HEK293 (cell line): ENCODE results near the gene VGLL3.

Experiments
- GLI4 ChIP-seq: fragments of 450-650 bp; formaldehyde crosslinking; IDR thresholded peaks from 2 replicates; pipeline ENCODE4 v1.5.1; 2016; ENCODE audit warnings: missing biosample characterization, missing genetic modification characterization
- GLIS1 ChIP-seq: fragments of 450-650 bp; formaldehyde crosslinking; IDR thresholded peaks from 2 replicates; pipeline ENCODE4 v1.5.1; 2016; ENCODE audit warnings: missing biosample characterization, missing genetic modification characterization
- HOXC10 ChIP-seq: sonication (generic); formaldehyde crosslinking; IDR thresholded peaks from 2 replicates; pipeline ENCODE4 v1.8.1; 2023; ENCODE audit warnings: mild to moderate bottlenecking, missing genetic modification reagents
- REPIN1 ChIP-seq: fragments of 450-650 bp; formaldehyde crosslinking; IDR thresholded peaks from 2 replicates; pipeline ENCODE4 v1.5.1; 2017; ENCODE audit warnings: missing biosample characterization, missing genetic modification characterization, low read depth
- REST ChIP-seq: fragments of 450-650 bp; formaldehyde crosslinking; IDR thresholded peaks from 2 replicates; pipeline ENCODE4 v1.5.1; 2016; ENCODE audit warnings: missing biosample characterization, missing genetic modification characterization
- SP3 ChIP-seq: fragments of 450-650 bp; formaldehyde crosslinking; IDR thresholded peaks from 2 replicates; pipeline ENCODE4 v1.5.1; 2016; ENCODE audit warnings: missing biosample characterization, missing genetic modification characterization
- SP7 ChIP-seq: fragments of 450-650 bp; formaldehyde crosslinking; IDR thresholded peaks from 2 replicates; pipeline ENCODE4 v1.5.1; 2016; ENCODE audit warnings: missing biosample characterization, missing genetic modification characterization
- TCF7L2 ChIP-seq: IDR thresholded peaks from 2 replicates; pipeline ENCODE4 v1.6.1; 2011; ENCODE audit warnings: low read depth, mild to moderate bottlenecking, inconsistent platforms, low read length, moderate library complexity, borderline replicate concordance
- YY2 ChIP-seq: fragments of 450-650 bp; formaldehyde crosslinking; IDR thresholded peaks from 2 replicates; pipeline ENCODE4 v1.5.1; 2016; ENCODE audit warnings: missing biosample characterization, missing genetic modification characterization
- ZBTB11 ChIP-seq: fragments of 450-650 bp; formaldehyde crosslinking; conservative IDR thresholded peaks from 2 replicates; pipeline ENCODE4 v1.5.1; 2016; ENCODE audit warnings: low read depth, missing biosample characterization, missing genetic modification characterization
- ZFP3 ChIP-seq: fragments of 450-650 bp; formaldehyde crosslinking; IDR thresholded peaks from 2 replicates; pipeline ENCODE4 v1.5.1; 2016; ENCODE audit warnings: low read depth, missing biosample characterization, missing genetic modification characterization
- ZNF140 ChIP-seq: fragments of 450-650 bp; formaldehyde crosslinking; IDR thresholded peaks from 2 replicates; pipeline ENCODE4 v1.5.1; 2016; ENCODE audit warnings: missing biosample characterization, missing genetic modification characterization
- ZNF146 ChIP-seq: fragments of 450-650 bp; formaldehyde crosslinking; IDR thresholded peaks from 2 replicates; pipeline ENCODE4 v1.5.1; 2016; ENCODE audit warnings: missing biosample characterization, missing genetic modification characterization
- ZNF2 ChIP-seq: fragments of 450-650 bp; formaldehyde crosslinking; IDR thresholded peaks from 2 replicates; pipeline ENCODE4 v1.5.1; 2016; ENCODE audit warnings: missing biosample characterization, missing genetic modification characterization
- ZNF221 ChIP-seq: fragments of 450-650 bp; formaldehyde crosslinking; IDR thresholded peaks from 2 replicates; pipeline ENCODE4 v1.5.1; 2017; ENCODE audit warnings: missing biosample characterization, missing genetic modification characterization, borderline replicate concordance
- ZNF23 ChIP-seq: fragments of 450-650 bp; formaldehyde crosslinking; IDR thresholded peaks from 2 replicates; pipeline ENCODE4 v1.5.1; 2016; ENCODE audit warnings: missing biosample characterization, missing genetic modification characterization, borderline replicate concordance
- ZNF24 ChIP-seq: fragments of 450-650 bp; formaldehyde crosslinking; IDR thresholded peaks from 2 replicates; pipeline ENCODE4 v1.5.1; 2016; ENCODE audit warnings: missing biosample characterization, missing genetic modification characterization
- ZNF292 ChIP-seq: fragments of 450-650 bp; formaldehyde crosslinking; IDR thresholded peaks from 2 replicates; pipeline ENCODE4 v1.5.1; 2016; ENCODE audit warnings: low read depth, missing biosample characterization, missing genetic modification characterization, borderline replicate concordance
- ZNF37A ChIP-seq: fragments of 450-650 bp; IDR thresholded peaks from 2 replicates; pipeline ENCODE4 v1.5.1; 2018; ENCODE audit warnings: missing biosample characterization, missing genetic modification characterization
- ZNF391 ChIP-seq: fragments of 450-650 bp; formaldehyde crosslinking; IDR thresholded peaks from 2 replicates; pipeline ENCODE4 v1.5.1; 2016; ENCODE audit warnings: low read depth, missing biosample characterization, missing genetic modification characterization, borderline replicate concordance
- ZNF513 ChIP-seq: fragments of 450-650 bp; IDR thresholded peaks from 2 replicates; pipeline ENCODE4 v1.5.1; 2018; ENCODE audit warnings: missing biosample characterization, missing genetic modification characterization
- ZNF560 ChIP-seq: fragments of 450-650 bp; formaldehyde crosslinking; IDR thresholded peaks from 2 replicates; pipeline ENCODE4 v1.5.1; 2017; ENCODE audit warnings: missing biosample characterization, missing genetic modification characterization, borderline replicate concordance
- ZNF670 ChIP-seq: fragments of 450-650 bp; formaldehyde crosslinking; IDR thresholded peaks from 2 replicates; pipeline ENCODE4 v1.5.1; 2016; ENCODE audit warnings: missing biosample characterization, missing genetic modification characterization, low read depth
- ZNF692 ChIP-seq: fragments of 450-650 bp; formaldehyde crosslinking; IDR thresholded peaks from 2 replicates; pipeline ENCODE4 v1.5.1; 2016; ENCODE audit warnings: missing biosample characterization, missing genetic modification characterization
- ZNF704 ChIP-seq: fragments of 450-650 bp; formaldehyde crosslinking; IDR thresholded peaks from 2 replicates; pipeline ENCODE4 v1.5.1; 2016; ENCODE audit warnings: missing biosample characterization, missing genetic modification characterization
- ZNF747 ChIP-seq: fragments of 450-650 bp; formaldehyde crosslinking; IDR thresholded peaks from 2 replicates; pipeline ENCODE4 v1.5.1; 2016; ENCODE audit warnings: missing biosample characterization, missing genetic modification characterization
- ZSCAN4 ChIP-seq: fragments of 450-650 bp; formaldehyde crosslinking; IDR thresholded peaks from 2 replicates; pipeline ENCODE4 v1.5.1; 2017; ENCODE audit warnings: missing biosample characterization, missing genetic modification characterization

The VGLL3 gene

GRCh38 chr3:86969500-86970189 lies 21.3 kb downstream of the VGLL3 start (continued):
- TF ChIP-seq ZNF140 (tag by site-specific recombination) (peak; percentile 82; the same call in 1 of the 2 replicates), REST (peak; percentile 65; the same call in 1 of the 2 replicates), ZNF513 (tag by site-specific recombination) (no peak), ZFP3 (tag by site-specific recombination) (no peak), REPIN1 (tag by site-specific recombination) (no peak), ZNF24 (tag by site-specific recombination) (no peak), SP7 (tag by site-specific recombination) (no peak), ZNF670 (tag by site-specific recombination) (no peak), ZNF391 (tag by site-specific recombination) (no peak), ZNF2 (no peak), ZSCAN4 (tag by site-specific recombination) (no peak), TCF7L2 (no peak), ZNF221 (tag by site-specific recombination) (no peak), SP3 (no peak), ZNF704 (tag by site-specific recombination) (no peak), ZNF692 (tag by site-specific recombination) (no peak), ZNF146 (no peak), HOXC10 (CRISPR knock-in tag) (no peak), GLI4 (tag by site-specific recombination) (no peak), GLIS1 (tag by site-specific recombination) (no peak), ZNF292 (tag by site-specific recombination) (0 out of 2 replicates have a peak, but pooled peaks have one; percentile 37), ZNF37A (tag by site-specific recombination) (no peak), ZNF747 (tag by site-specific recombination) (no peak), ZNF23 (tag by site-specific recombination) (no peak), ZBTB11 (tag by site-specific recombination) (peak; percentile 75), ZNF560 (tag by site-specific recombination) (0 out of 2 replicates have a peak, but pooled peaks have one; percentile 31), YY2 (tag by site-specific recombination) (no peak)
